K562 (cell line): ENCODE data around the gene PKP1. TPM values are rescaled to one million over a fixed set of nuclear protein-coding genes. Genes with fewer than 3 reads are reported as not detected.

Experiments used
- ATF7 ChIP-seq: fragments of 450-650 bp; IDR thresholded peaks from 2 replicates; pipeline ENCODE4 v1.7.1; 2014; ENCODE audit warnings: mild to moderate bottlenecking, moderate library complexity
- CBFA2T3 ChIP-seq: fragments of 450-650 bp; IDR thresholded peaks from 2 replicates; pipeline ENCODE4 v1.6.1; 2017
- CREB1 ChIP-seq, 2 experiments: sonication (generic) in 1 of 2; formaldehyde crosslinking in 1 of 2; IDR thresholded peaks; 2 replicates each; pipeline versions ENCODE4 v1.6.1 to v1.8.0; 2012 to 2022; ENCODE audit warnings: inconsistent platforms in 1 of 2, mild to moderate bottlenecking in 1 of 2, missing genetic modification reagents in 1 of 2, moderate library complexity in 1 of 2
- CTBP1 ChIP-seq: fragments of 450-650 bp; IDR thresholded peaks from 2 replicates; pipeline ENCODE4 v1.6.1; 2016; ENCODE audit warnings: borderline replicate concordance
- CXXC5 ChIP-seq: fragments of 250-450 bp; sonication (Bioruptor Pico); IDR thresholded peaks from 2 replicates; pipeline ENCODE4 v1.8.0; 2022; ENCODE audit warnings: inconsistent platforms, mild to moderate bottlenecking, moderate library complexity
- FOXK2 ChIP-seq, 2 experiments: fragments of 450-650 bp; IDR thresholded peaks in 1 of 2; conservative IDR thresholded peaks in 1 of 2; 2 replicates each; pipeline ENCODE4 v1.6.1; 2016; ENCODE audit warnings: low read depth in 2 of 2, mild to moderate bottlenecking in 1 of 2
- GATA2 ChIP-seq: sonication (generic); formaldehyde crosslinking; IDR thresholded peaks from 2 replicates; pipeline ENCODE4 v1.4.0; 2020; ENCODE audit warnings: mild to moderate bottlenecking, missing genetic modification reagents
- JUND ChIP-seq, 2 experiments: IDR thresholded peaks; 2 replicates in 1 of 2; 3 replicates in 1 of 2; pipeline ENCODE4 v1.6.1; 2011; ENCODE audit warnings: borderline replicate concordance in 2 of 2, low read depth in 2 of 2, low read length in 2 of 2, improper control_type of control experiment in 1 of 2, missing biosample characterization in 1 of 2, missing genetic modification characterization in 1 of 2, missing genetic modification reagents in 1 of 2
- L3MBTL2 ChIP-seq: fragments of 450-650 bp; IDR thresholded peaks from 2 replicates; pipeline ENCODE4 v1.6.1; 2016; ENCODE audit warnings: mild to moderate bottlenecking, moderate library complexity
- MAFF ChIP-seq: IDR thresholded peaks from 2 replicates; pipeline ENCODE4 v1.6.1; 2012; ENCODE audit warnings: low read length, improper control_type of control experiment
- NRF1 ChIP-seq, 2 experiments: fragments of 450-650 bp; IDR thresholded peaks in 1 of 2; conservative IDR thresholded peaks in 1 of 2; 2 replicates each; pipeline ENCODE4 v1.6.1; 2014; ENCODE audit warnings: mild to moderate bottlenecking in 2 of 2
- RCOR1 ChIP-seq, 2 experiments: IDR thresholded peaks; 2 replicates each; pipeline ENCODE4 v1.6.1; 2012; ENCODE audit warnings: low read depth in 2 of 2, low read length in 2 of 2, borderline replicate concordance in 1 of 2, improper control_type of control experiment in 1 of 2
- SMAD4 ChIP-seq: fragments of 250-450 bp; sonication (Bioruptor Pico); conservative IDR thresholded peaks from 2 replicates; pipeline ENCODE4 v1.8.0; 2021; ENCODE audit warnings: inconsistent platforms, mild to moderate bottlenecking, moderate library complexity
- SMC3 ChIP-seq: conservative IDR thresholded peaks from 2 replicates; pipeline ENCODE4 v1.6.1; 2011; ENCODE audit warnings: low read depth, low read length, improper control_type of control experiment; ENCODE audit not compliant: insufficient read depth
- SOX6 ChIP-seq: fragments of 450-650 bp; IDR thresholded peaks from 2 replicates; pipeline ENCODE4 v1.6.1; 2014; ENCODE audit warnings: mild to moderate bottlenecking
- ZEB2 ChIP-seq: fragments of 450-650 bp; IDR thresholded peaks from 2 replicates; pipeline ENCODE4 v1.6.1; 2016
- ZNF766 ChIP-seq: fragments of 200-800 bp; sonication (Bioruptor generic); conservative IDR thresholded peaks from 2 replicates; pipeline ENCODE4 v1.6.1; 2016; ENCODE audit warnings: missing genetic modification characterization, missing compliant biosample characterization
- polyA plus RNA-seq, 8 experiments: library from polyadenylated mRNA; depleted of rRNA in 4 of 8; stranded (reverse) in 5 of 8; unstranded in 3 of 8; fragments of >200 nt; fragmentation: Nextera tagmentation in 2 of 8; fragmentation: Illumina TruSeq in 1 of 8; extraction: Ambion mirVana in 2 of 8; extraction: Trizol in 1 of 8; gene quantifications; 2 replicates each; pipeline versions ENCODE4 v1.2.1 to v1.2.3, GENCODE V29; 2011 to 2014; ENCODE audit warnings: inconsistent platforms in 1 of 8, missing spikeins in 1 of 8
- total RNA-seq, 7 experiments: library from RNA; depleted of rRNA in 6 of 7; stranded (reverse); fragments of >200 nt in 6 of 7; fragmentation: Illumina TruSeq in 2 of 7; extraction: Trizol in 2 of 7; gene quantifications; 2 replicates each; pipeline versions ENCODE4 v1.2.1 to v1.2.3, GENCODE V29; 2011 to 2021; ENCODE audit warnings: low replicate concordance in 1 of 7
- TF ChIP-seq, protein P1 (sequence below): fragments of 450-650 bp; IDR thresholded peaks from 2 replicates; pipeline ENCODE4 v1.6.1; 2016; ENCODE audit warnings: low read depth, mild to moderate bottlenecking, moderate library complexity
- TF ChIP-seq, protein P2 (sequence below): sonication (generic); formaldehyde crosslinking; IDR thresholded peaks from 2 replicates; pipeline ENCODE4 v1.9.0; 2022; ENCODE audit warnings: mild to moderate bottlenecking, missing genetic modification reagents
- TF ChIP-seq, protein P3 (sequence below), 2 experiments: IDR thresholded peaks; 2 replicates each; pipeline ENCODE4 v1.6.1; 2011; ENCODE audit warnings: borderline replicate concordance in 1 of 2, control low read depth in 1 of 2, low read depth in 1 of 2, low read length in 1 of 2, mild to moderate bottlenecking in 1 of 2, mixed read lengths in 1 of 2, moderate library complexity in 1 of 2; ENCODE audit not compliant: insufficient read depth in 1 of 2, insufficient read length in 1 of 2, poor library complexity in 1 of 2, severe bottlenecking in 1 of 2; ENCODE audit errors: extremely low read depth in 1 of 2
- TF ChIP-seq, protein P4 (sequence below), 2 experiments: fragments of 450-650 bp; conservative IDR thresholded peaks; 2 replicates each; pipeline ENCODE4 v1.6.1; 2017; ENCODE audit warnings: mild to moderate bottlenecking in 2 of 2, moderate library complexity in 2 of 2

The PKP1 gene
- total and polyA plus RNA-seq, 9 of the 15 experiments (the other 6 are each of a cell fraction or from before 2014, with no cell fraction given) = not detected

DNA sequence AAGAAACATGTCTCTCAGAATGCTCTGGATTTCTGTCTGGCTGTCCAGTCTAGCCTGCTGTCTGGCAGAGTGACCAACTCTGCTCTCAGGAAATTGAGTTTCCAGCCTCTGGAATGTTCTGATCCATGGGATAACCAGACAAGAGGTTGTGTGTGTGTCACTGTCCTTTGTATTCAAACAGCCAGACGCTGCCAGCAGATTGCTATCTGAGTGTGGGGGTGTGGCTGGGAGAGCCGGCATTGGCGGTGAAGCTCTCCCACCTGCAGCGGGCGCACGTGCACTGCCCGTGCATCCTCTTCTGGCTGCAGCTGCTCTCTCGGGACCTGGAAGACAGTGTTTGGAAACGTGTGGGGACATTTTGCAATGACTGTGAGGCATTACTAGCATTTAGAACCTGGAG is 26.1 kb downstream of the PKP1 start (continued):
- TF ChIP-seq, protein P1, sequence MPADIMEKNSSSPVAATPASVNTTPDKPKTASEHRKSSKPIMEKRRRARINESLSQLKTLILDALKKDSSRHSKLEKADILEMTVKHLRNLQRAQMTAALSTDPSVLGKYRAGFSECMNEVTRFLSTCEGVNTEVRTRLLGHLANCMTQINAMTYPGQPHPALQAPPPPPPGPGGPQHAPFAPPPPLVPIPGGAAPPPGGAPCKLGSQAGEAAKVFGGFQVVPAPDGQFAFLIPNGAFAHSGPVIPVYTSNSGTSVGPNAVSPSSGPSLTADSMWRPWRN = peak; percentile 71; the same call in 1 of the 2 replicates
- peak; percentile 83; the same call in 1 of the 2 replicates for TF ChIP-seq ZEB2
- TF ChIP-seq ATF7 = 0 out of 2 replicates have a peak, but pooled peaks have one; percentile 36
- TF ChIP-seq GATA2 = peak; percentile 92
- TF ChIP-seq CXXC5 (CRISPR knock-in tag) = peak; percentile 58
- TF ChIP-seq, protein P2, sequence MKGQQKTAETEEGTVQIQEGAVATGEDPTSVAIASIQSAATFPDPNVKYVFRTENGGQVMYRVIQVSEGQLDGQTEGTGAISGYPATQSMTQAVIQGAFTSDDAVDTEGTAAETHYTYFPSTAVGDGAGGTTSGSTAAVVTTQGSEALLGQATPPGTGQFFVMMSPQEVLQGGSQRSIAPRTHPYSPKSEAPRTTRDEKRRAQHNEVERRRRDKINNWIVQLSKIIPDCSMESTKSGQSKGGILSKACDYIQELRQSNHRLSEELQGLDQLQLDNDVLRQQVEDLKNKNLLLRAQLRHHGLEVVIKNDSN (CRISPR knock-in tag) = peak; percentile 60; the same call in 1 of the 2 replicates
- TF ChIP-seq, protein P3, sequence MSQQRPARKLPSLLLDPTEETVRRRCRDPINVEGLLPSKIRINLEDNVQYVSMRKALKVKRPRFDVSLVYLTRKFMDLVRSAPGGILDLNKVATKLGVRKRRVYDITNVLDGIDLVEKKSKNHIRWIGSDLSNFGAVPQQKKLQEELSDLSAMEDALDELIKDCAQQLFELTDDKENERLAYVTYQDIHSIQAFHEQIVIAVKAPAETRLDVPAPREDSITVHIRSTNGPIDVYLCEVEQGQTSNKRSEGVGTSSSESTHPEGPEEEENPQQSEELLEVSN (IDR thresholded peaks at IDR 0.05; ENCODE audit: borderline replicate concordance in 1 of 2, extremely low read depth in 1 of 2, insufficient read depth in 1 of 2, insufficient read length in 1 of 2, low read depth in 1 of 2, low read length in 1 of 2, poor library complexity in 1 of 2, severe bottlenecking in 1 of 2) = peak; percentile 34 to 77
- no peak for TF ChIP-seq MAFF
- TF ChIP-seq L3MBTL2 = peak; percentile 73
- TF ChIP-seq NRF1 (conservative IDR thresholded peaks at IDR 0.05 in 1 of 2, IDR thresholded peaks at IDR 0.05 in 1 of 2) = peak; percentile 43 to 51; a peak in 2 of 4 replicates
- peak; percentile 93 for TF ChIP-seq SOX6
- 0 out of 2 replicates have a peak, but pooled peaks have one; percentile 29 for TF ChIP-seq SMC3
- 0 out of 2 replicates have a peak, but pooled peaks have one; percentile 22 for TF ChIP-seq CREB1 (IDR thresholded peaks at IDR 0.05)
- no peak for TF ChIP-seq CREB1 (CRISPR knock-in tag; IDR thresholded peaks at IDR 0.05)
- no peak for TF ChIP-seq ZNF766
- TF ChIP-seq FOXK2 (conservative IDR thresholded peaks at IDR 0.05 in 1 of 2, IDR thresholded peaks at IDR 0.05 in 1 of 2; ENCODE audit: low read depth in 2 of 2) = peak in 1 of 2 experiments; percentile 37; a peak in 1 of 4 replicates
- TF ChIP-seq, protein P4, sequence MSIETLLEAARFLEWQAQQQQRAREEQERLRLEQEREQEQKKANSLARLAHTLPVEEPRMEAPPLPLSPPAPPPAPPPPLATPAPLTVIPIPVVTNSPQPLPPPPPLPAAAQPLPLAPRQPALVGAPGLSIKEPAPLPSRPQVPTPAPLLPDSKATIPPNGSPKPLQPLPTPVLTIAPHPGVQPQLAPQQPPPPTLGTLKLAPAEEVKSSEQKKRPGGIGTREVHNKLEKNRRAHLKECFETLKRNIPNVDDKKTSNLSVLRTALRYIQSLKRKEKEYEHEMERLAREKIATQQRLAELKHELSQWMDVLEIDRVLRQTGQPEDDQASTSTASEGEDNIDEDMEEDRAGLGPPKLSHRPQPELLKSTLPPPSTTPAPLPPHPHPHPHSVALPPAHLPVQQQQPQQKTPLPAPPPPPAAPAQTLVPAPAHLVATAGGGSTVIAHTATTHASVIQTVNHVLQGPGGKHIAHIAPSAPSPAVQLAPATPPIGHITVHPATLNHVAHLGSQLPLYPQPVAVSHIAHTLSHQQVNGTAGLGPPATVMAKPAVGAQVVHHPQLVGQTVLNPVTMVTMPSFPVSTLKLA (conservative IDR thresholded peaks at IDR 0.05) = peak in 1 of 2 experiments; percentile 37; a peak in 1 of 4 replicates
- 0 out of 2 replicates have a peak, but pooled peaks have one; percentile 16 for TF ChIP-seq CBFA2T3
- peak; percentile 42; the same call in 1 of the 2 replicates for TF ChIP-seq JUND (IDR thresholded peaks at IDR 0.05; ENCODE audit: borderline replicate concordance, low read depth, low read length)
- no peak for TF ChIP-seq JUND (tag; IDR thresholded peaks at IDR 0.05; ENCODE audit: borderline replicate concordance, low read depth, low read length)
- TF ChIP-seq SMAD4 (CRISPR knock-in tag) = peak; percentile 69
- peak; percentile 90 for TF ChIP-seq CTBP1
- peak in 1 of 2 experiments; percentile 67; a peak in 2 of 4 replicates for TF ChIP-seq RCOR1 (IDR thresholded peaks at IDR 0.05; ENCODE audit: borderline replicate concordance in 1 of 2, low read depth in 2 of 2, low read length in 2 of 2)
